Fibroblast of peridontal ligament (primary cell): Measurements from ENCODE around the gene TUBA3E.
"Not testable (repeated sequence)": the region's sequence is repeated elsewhere in the genome, so short reads cannot be mapped to it uniquely, and the experiment has no call there.

Source experiments
- DNase-seq: peaks from one replicate; pipeline ENCODE4 v3.0.0-alpha.2; 2010; ENCODE audit errors: extremely low read depth

TUBA3E gene

GRCh38 chr2:130162486-130162885, 35.8 kb downstream of the TUBA3E start:
- DNase-seq, result not testable (repeated sequence)

DNA sequence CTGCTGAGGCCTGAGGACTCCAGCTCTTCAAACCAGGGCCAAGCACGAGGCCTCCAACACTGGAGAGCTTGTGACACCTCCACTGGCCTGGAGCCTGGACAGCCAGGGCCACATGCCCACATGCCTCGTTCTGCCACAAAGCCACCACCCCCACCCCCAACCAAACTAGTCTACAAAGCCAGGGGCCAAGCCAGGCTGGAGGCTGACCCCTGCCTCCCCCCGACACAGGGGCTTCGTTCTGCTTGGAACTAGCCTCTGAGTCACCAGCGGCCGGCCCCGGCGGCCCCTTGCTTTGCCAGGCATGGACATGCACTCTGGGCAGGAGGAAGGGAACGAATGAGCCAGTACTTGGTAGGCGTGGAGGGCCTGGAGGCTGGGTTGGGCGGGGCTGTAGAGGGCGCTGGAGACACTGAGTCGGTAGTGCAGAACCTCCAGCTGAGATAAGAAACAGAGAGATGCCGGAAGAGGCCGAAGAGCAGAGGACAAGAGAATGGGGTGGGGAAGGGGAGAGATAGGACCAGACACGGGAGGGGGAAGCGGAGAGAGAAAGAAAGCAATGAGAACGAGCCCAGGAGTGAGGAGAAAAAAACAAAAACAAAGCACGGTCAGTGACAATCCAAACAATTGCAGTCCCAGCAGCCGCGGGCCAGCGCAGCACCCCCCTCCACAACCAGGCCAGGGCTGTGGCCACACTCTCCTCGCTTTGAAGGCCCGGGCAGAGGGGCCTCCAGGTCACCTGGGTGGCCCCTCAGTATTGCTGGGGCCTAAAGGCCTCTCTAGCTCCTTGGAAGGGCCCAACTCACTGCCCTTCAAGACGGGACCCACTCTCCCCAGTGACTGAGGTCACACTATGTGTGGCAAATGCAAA, 37.2 kb downstream of the TUBA3E start:
- DNase-seq, result not testable (repeated sequence)

GRCh38 chr2:130160131-130160530, 38.1 kb downstream of the TUBA3E start:
- no peak for DNase-seq

- DNase-seq, result not testable (repeated sequence)
These were observed 38.9 kb downstream of the TUBA3E start for GRCh38 chr2:130159376-130159775.

GRCh38 chr2:130158631-130159030, 39.6 kb downstream of the TUBA3E start:
- no peak for DNase-seq

GRCh38 chr2:130157825-130158514, 40.3 kb downstream of the TUBA3E start:
- not testable (repeated sequence) for DNase-seq

- DNase-seq, result not testable (repeated sequence)
These were observed 40.9 kb downstream of the TUBA3E start for GRCh38 chr2:130157354-130157753.

DNA sequence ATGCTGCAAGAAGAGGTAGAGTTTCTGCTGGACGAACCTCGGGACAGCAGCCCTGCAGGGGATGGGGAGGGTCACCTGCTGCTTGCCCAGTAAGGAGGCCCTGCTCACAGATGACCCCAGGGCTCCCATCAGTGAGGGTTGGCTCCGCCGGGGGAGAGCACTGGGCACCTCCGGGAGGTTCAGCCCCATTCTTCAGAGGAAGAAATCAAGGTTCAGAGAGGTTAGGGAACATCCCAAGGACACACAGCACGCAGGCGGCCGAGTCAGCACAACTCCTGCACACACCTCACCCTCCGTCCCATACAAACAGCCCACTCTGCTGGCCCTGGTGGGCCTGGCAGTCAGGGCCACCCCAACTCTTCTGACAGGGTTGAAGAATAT, 41.6 kb downstream of the TUBA3E start:
- no peak for DNase-seq

DNA sequence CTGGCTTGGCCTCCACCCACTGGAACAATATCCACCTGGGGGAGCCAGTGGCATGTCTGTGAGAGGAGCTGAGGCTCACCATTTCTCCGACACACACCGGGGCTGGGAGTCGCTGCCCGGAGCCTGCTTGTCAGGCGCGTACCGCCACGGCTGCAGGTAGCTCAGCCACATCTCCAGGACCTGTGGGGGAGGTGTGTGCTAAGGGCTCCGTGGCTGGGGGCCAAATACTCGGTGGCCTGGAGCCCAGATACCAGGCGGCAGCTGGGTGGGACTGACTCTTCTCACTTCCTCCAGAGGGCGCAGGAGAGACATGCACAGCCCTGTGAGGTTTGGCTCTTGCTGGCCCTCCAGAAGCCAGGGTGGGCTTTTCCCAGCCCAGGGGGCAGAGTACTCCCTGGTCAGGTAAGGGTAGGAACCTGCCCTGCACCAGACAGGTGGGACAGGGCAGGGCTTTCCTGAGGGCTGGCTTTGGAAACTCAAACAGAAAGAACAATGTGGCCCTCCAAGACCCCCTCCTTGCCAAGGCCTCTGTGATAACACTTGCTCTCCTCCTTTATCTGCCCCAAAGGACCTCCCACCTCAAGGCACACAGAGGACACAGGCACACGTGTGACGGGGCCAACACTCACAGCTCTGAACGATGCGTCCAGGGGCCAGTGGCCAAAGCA, 42.1 kb downstream of the TUBA3E start:
- peak; percentile 17 for DNase-seq

DNA sequence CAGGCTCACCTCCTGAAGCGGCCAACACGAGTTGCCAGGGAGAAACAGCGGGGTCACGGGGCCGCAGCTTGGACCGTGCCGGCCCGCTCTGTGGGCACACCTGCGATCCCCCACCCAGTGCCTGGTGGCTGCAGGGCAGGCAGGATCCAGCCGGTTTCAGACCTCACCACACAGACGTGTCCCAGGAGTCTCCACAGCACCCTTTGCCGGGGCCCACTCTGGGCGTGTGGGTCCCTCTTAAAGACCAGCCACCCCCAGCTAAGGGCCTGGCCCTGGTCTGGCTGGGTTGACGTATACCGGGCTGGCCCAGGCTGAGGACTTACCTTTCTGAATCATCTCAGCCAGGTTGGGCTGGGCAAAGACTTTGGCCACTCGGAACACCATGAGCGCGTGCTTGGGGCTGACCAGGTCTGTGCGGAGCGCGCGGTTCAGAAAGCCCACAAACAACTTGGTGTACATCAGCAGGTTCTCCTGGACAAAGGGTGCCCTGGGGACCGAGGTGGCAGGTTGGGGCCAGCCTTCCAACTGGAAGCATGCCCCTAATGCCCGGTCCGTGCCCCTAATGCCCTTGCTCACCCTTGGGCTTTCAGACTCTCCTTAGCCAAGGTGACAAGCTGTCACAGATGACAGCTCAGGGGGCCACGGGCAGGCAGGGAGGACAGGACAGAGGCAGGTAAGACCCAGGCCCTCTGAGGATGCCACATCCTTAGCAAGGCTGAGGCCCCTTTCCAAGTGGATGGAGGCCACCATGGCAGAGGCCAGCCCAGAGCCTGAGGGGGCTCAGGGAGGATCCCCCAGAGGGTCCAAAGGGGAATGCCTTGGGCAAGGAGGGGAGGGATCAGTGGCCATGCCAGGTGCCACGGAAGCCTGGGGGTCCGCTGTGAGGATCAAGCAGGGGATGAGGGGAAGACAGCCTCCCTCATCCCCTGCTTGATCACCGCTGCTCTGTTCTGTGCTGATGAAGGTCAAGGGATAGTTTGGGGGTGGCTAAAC, 43.2 kb downstream of the TUBA3E start:
- DNase-seq, result no peak

DNA sequence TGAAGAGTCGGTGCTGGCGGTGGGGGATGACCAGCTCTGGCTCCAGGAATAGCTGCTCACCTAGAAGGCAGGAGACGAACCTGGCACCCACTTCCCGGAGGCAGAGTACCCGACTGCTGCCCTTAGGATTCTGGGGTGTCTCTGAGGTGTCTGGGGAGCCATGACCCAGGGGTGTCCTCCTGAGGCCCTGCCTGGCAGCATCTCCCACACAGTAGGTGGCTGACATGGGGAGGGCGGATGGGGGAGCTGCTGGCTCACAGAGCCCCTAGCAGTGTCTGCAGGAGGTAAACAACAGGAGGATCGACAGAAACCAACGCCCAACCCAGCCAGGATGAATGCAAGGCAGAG, 43.8 kb downstream of the TUBA3E start:
- not testable (repeated sequence) for DNase-seq

DNA sequence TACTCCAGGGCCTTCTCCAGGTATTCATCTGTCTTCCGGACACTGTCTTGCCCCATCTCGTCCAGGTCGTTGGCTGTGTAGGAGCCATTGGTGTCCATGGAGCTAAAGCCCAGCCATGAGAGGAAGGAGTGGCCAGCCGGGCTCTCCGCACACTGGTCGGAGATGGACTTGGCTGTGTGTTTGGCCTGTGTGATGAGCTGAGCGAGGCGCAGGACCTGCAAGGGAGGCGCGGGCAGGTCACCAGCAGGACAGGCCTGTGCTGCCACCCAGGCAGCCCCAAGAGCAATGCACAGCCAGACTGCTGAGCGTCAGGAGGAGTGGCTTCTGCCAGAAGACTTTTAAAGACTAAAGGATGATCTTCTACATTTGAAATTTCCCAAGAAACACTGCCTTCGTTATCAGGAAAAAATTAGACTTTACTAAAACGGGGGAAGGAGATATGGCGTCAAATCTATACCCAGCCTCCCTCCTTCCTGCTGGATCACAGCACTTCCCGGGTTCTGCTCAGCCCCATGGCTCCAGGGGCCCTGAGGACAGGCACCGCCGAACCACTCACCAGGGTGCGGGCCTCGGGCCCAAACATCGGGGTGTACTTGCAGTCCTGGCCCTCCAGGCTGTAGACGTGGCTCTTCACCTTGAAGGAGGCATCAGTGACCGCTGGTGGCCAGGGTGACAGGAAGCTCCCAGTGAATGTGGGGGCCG, 44.4 kb downstream of the TUBA3E start:
- not testable (repeated sequence) for DNase-seq

- no peak for DNase-seq
These were observed 45.2 kb downstream of the TUBA3E start for GRCh38 chr2:130152816-130153595.

- not testable (repeated sequence) for DNase-seq
These were observed 46.0 kb downstream of the TUBA3E start for GRCh38 chr2:130152136-130152815.

DNA sequence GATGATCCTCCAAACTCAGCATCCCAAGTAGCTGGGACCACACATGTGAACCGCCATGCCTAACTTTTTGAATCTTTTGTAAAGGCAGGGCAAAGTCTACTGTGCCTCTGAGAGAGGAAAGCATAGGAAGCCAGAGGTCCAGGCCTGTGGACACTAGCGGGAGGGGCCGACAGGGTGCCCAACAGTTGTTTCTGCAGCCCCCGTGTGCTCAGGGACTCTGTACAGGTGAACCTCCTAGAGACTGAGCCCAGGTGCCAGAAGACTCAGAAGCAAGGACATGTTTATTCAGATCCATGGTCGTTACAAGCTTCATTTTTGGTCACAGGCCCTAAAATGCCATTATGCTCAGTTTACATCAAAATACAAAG, 47.1 kb downstream of the TUBA3E start:
- DNase-seq, result not testable (repeated sequence)

- DNase-seq, result no peak
These were observed 47.8 kb downstream of the TUBA3E start for GRCh38 chr2:130150181-130151144.

DNA sequence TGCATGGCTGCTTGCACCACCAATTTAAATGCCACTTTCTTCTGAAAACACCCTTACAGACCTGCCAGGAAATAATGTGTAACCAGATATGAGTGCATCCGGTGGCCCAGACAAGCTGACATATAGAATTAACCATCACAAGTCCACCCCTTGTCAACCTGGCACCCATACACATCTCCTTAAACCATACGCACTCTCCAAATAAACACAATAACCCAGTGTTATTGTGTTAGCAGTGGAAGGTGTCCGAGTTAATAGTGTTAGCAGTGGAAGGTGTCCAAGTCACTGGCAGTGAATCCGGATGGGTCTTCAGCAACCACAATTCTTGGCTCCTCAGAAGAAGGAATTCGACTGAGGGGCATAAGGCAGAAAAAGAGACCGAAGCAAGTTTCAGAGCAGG, 49.7 kb downstream of the TUBA3E start:
- not testable (repeated sequence) for DNase-seq

DNA sequence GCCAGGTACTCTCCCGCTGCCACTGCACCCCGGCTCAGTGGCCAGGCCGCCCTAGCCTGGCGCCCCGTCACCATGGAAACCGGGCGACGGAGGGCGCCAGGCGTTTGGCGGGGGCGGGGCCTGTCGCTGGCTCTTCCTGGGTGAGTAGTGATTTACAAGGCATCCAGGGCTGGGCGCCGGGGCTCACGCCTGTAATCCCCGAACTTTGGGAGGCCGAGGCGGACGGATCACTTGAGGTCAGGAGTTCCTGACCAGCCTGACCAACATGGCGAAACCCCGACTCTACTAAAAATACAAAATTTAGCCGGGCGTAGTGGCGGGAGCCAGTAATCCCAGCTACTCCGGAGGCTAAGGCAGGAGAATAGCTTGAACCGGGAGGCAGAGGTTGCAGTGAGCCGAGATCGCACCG, 53.2 kb downstream of the TUBA3E start, which contains the start of gene CCDC74B:
Gene CCDC74B (minus strand): TSS at position 107 of the 409 bp plus-strand sequence. CDS start 116 bp downstream, outside the sequence.
- DNase-seq, result peak; percentile 16
